HG03108 (cell line): ENCODE measurements around the gene EVX2.

Experiments used
- ATAC-seq: cut with Tn5 transposase; IDR thresholded peaks from one replicate; pipeline ENCODE4 v1.9.1; 2021; ENCODE audit warnings: moderate library complexity; ENCODE audit not compliant: unreplicated experiment

EVX2 gene

GRCh38 chr2:176084611-176085119, 903 bp upstream of the EVX2 start:
- no peak for ATAC-seq

GRCh38 chr2:176082824-176083751, 674 bp downstream of the EVX2 start:
- ATAC-seq, result no peak

- no peak for ATAC-seq
These were observed 1.3 kb downstream of the EVX2 start for GRCh38 chr2:176082525-176082823.

GRCh38 chr2:176081837-176082524, 1.8 kb downstream of the EVX2 start:
- ATAC-seq, result no peak

- no peak for ATAC-seq
These were observed 2.4 kb downstream of the EVX2 start for GRCh38 chr2:176081376-176081836.

GRCh38 chr2:176080540-176081375, 3.0 kb downstream of the EVX2 start:
- ATAC-seq, result no peak

GRCh38 chr2:176079831-176080539, 3.8 kb downstream of the EVX2 start:
- ATAC-seq, result no peak

GRCh38 chr2:176079285-176079830, 4.4 kb downstream of the EVX2 start:
- no peak for ATAC-seq

GRCh38 chr2:176078541-176079284, 5.0 kb downstream of the EVX2 start:
- ATAC-seq, result no peak

GRCh38 chr2:176076796-176077195, 7.0 kb downstream of the EVX2 start:
- no peak for ATAC-seq

GRCh38 chr2:176076063-176076462, 7.7 kb downstream of the EVX2 start:
- no peak for ATAC-seq

GRCh38 chr2:176075481-176075880, 8.3 kb downstream of the EVX2 start:
- ATAC-seq, result no peak

- no peak for ATAC-seq
These were observed 8.8 kb downstream of the EVX2 start for GRCh38 chr2:176074919-176075425.

- ATAC-seq, result no peak
These were observed 10.5 kb downstream of the EVX2 start for GRCh38 chr2:176072951-176073904.

GRCh38 chr2:176072292-176072669, 11.5 kb downstream of the EVX2 start:
- ATAC-seq, result no peak

GRCh38 chr2:176071330-176072291, 12.2 kb downstream of the EVX2 start:
- ATAC-seq, result no peak

GRCh38 chr2:176068419-176068832, 15.3 kb downstream of the EVX2 start:
- ATAC-seq, result no peak
